ENCODE data around the gene USP54. TPM values are rescaled to one million over a fixed set of nuclear protein-coding genes. Genes with fewer than 3 reads are reported as not detected.

The USP54 gene
- total and polyA plus RNA-seq, 9 of the 15 experiments (the other 6 are each of a cell fraction or from before 2014, with no cell fraction given), result 3.8 to 40.1 (median 16.9) TPM

- no peak for ATAC-seq
These were observed 34.3 kb downstream of the USP54 start for GRCh38 chr10:73556855-73557254.

GRCh38 chr10:73554721-73555120, 36.4 kb downstream of the USP54 start:
- in situ Hi-C loops (cut with MboI), result no loop called here
- no TSS peak for BruUV-seq (replicated peaks)
- no peak overlapping the region for H2AFZ ChIP-seq (ENCODE audit: low read depth, low read length)
- H3K4me2 ChIP-seq (ENCODE audit: insufficient read depth, low read length), result no peak overlapping the region
- ATAC-seq, result no peak
- no peak overlapping the region for H3K4me3 ChIP-seq
- no peaks in the 10 kb centered on the region for H3K36me3 ChIP-seq (ENCODE audit: control insufficient read depth, insufficient read depth, low read length)
- intact Hi-C loops (cut with micrococcal nuclease), result no loop called here
- CTCF ChIA-PET (ENCODE audit: low intra/inter-chr PET ratio), result no interaction called here
- no peaks in the 10 kb centered on the region for H4K20me1 ChIP-seq (replicated peaks; ENCODE audit: control insufficient read depth, insufficient read depth, low read length)
- no peaks in the 10 kb centered on the region for H3K27me3 ChIP-seq (ENCODE audit: control insufficient read depth in 2 of 2, insufficient read depth in 2 of 2, low read length in 2 of 2)
- H3K9me1 ChIP-seq (ENCODE audit: control insufficient read depth, insufficient read depth, low read length), result no peaks in the 10 kb centered on the region
- no peaks in the 10 kb centered on the region; a peak in 1 of 5 replicates for H3K4me1 ChIP-seq (replicated peaks in 1 of 2; ENCODE audit: control insufficient read depth in 2 of 2, insufficient read depth in 2 of 2, low read length in 2 of 2)
- H3K9me3 ChIP-seq (replicated peaks; ENCODE audit: control insufficient read depth, insufficient read depth, low read depth, low read length), result no peaks in the 10 kb centered on the region
- POLR2A ChIA-PET, result interaction anchor here (1.1 to 1.7 kb wide), 3 partner anchors 10 to 73 kb away, joined by 3 to 6 read pairs (median 4); no protein-coding TSS in a partner anchor
- FAIRE-seq, result no peak
- H3K9ac ChIP-seq (ENCODE audit: insufficient read depth in 1 of 2, low read depth in 2 of 2, low read length in 2 of 2), result no peak overlapping the region
- no peak overlapping the region for H3K27ac ChIP-seq (ENCODE audit: extremely low read depth, low read depth, low read length)
- TF ChIP-seq FUS (optimal IDR thresholded peaks at IDR 0.05; ENCODE audit: low read depth, low read length) (no peak), ZFP91 (CRISPR knock-in tag; IDR thresholded peaks at IDR 0.05) (no peak), ZNF316 (IDR thresholded peaks at IDR 0.05) (no peak), ZNF395 (CRISPR knock-in tag; IDR thresholded peaks at IDR 0.05) (no peak), ZNF75A (CRISPR knock-in tag; IDR thresholded peaks at IDR 0.05) (no peak)
- H3K79me2 ChIP-seq (ENCODE audit: control insufficient read depth, insufficient read depth, low read length), result no peaks in the 10 kb centered on the region
- no peak for DNase-seq (ENCODE audit: extremely low read depth in 1 of 4, low spot score in 3 of 4)

More at GRCh38 chr10:73556855-73557254, 34.3 kb downstream of the USP54 start:
- no peak for DNase-seq (ENCODE audit: extremely low read depth in 1 of 4, low spot score in 3 of 4)
- no peaks in the 10 kb centered on the region for H3K27me3 ChIP-seq (ENCODE audit: control insufficient read depth in 2 of 2, insufficient read depth in 2 of 2, low read length in 2 of 2)
- no peak overlapping the region for H3K4me3 ChIP-seq
- no peak for TF ChIP-seq E2F5 (CRISPR knock-in tag; IDR thresholded peaks at IDR 0.05)
- TF ChIP-seq TAF15 (IDR thresholded peaks at IDR 0.05; ENCODE audit: low read depth, low read length), result no peak
- POLR2A ChIA-PET, result interaction anchor here (1.8 kb wide), 1 partner anchor 15 kb away, joined by 5 read pairs; no protein-coding TSS in a partner anchor
- H4K20me1 ChIP-seq (replicated peaks; ENCODE audit: control insufficient read depth, insufficient read depth, low read length), result no peaks in the 10 kb centered on the region
- no TSS peak for BruUV-seq (replicated peaks)
- no peaks in the 10 kb centered on the region; a peak in 1 of 5 replicates for H3K4me1 ChIP-seq (replicated peaks in 1 of 2; ENCODE audit: control insufficient read depth in 2 of 2, insufficient read depth in 2 of 2, low read length in 2 of 2)
- H3K9me3 ChIP-seq (replicated peaks; ENCODE audit: control insufficient read depth, insufficient read depth, low read depth, low read length), result no peaks in the 10 kb centered on the region
- H2AFZ ChIP-seq (ENCODE audit: low read depth, low read length), result no peak overlapping the region
- no peak overlapping the region for H3K4me2 ChIP-seq (ENCODE audit: insufficient read depth, low read length)
- H3K9ac ChIP-seq (ENCODE audit: insufficient read depth in 1 of 2, low read depth in 2 of 2, low read length in 2 of 2), result no peak overlapping the region
- 45% methylated on average over 2 of the region's 2 CpGs for WGBS (ENCODE audit: insufficient coverage, low coverage, missing lambda C conversion rate)
- intact Hi-C loops (cut with micrococcal nuclease) (no loop called here), in situ Hi-C loops (cut with MboI) (no loop called here)
- H3K79me2 ChIP-seq (ENCODE audit: control insufficient read depth, insufficient read depth, low read length), result no peaks in the 10 kb centered on the region
- no peaks in the 10 kb centered on the region for H3K9me1 ChIP-seq (ENCODE audit: control insufficient read depth, insufficient read depth, low read length)
- H3K36me3 ChIP-seq (ENCODE audit: control insufficient read depth, insufficient read depth, low read length), result no peaks in the 10 kb centered on the region
- no peak for FAIRE-seq
- no peak overlapping the region for H3K27ac ChIP-seq (ENCODE audit: extremely low read depth, low read depth, low read length)
- CTCF ChIA-PET (ENCODE audit: low intra/inter-chr PET ratio), result no interaction called here

Measured in K562 (cell line).